Mesothelial cell of epicardium (in vitro differentiated cells): Measurements from ENCODE around the gene SLC3A2. TPM values are rescaled to one million over a fixed set of nuclear protein-coding genes. Genes with fewer than 3 reads are reported as not detected.

Experiments
- DNase-seq, 2 experiments: peaks; one replicate each; pipeline ENCODE4 v3.0.0; 2021; ENCODE audit warnings: low spot score in 2 of 2; ENCODE audit not compliant: unreplicated experiment in 2 of 2
- H3K27ac Mint-ChIP-seq: 2 replicates; pipeline ENCODE4 v1.8.0; 2021; ENCODE audit warnings: mixed read lengths
- H3K27me3 Mint-ChIP-seq: 2 replicates; pipeline ENCODE4 v1.8.0; 2021; ENCODE audit warnings: low read depth, mixed read lengths
- H3K36me3 Mint-ChIP-seq: 2 replicates; pipeline ENCODE4 v1.8.0; 2021; ENCODE audit warnings: mixed read lengths
- H3K4me1 Mint-ChIP-seq: 2 replicates; pipeline ENCODE4 v1.8.0; 2021; ENCODE audit warnings: mixed read lengths
- H3K4me3 Mint-ChIP-seq: 2 replicates; pipeline ENCODE4 v1.8.0; 2021; ENCODE audit warnings: mild to moderate bottlenecking, moderate library complexity, mixed read lengths
- H3K9me3 Mint-ChIP-seq: 2 replicates; pipeline ENCODE4 v1.8.0; 2021; ENCODE audit warnings: mixed read lengths
- total RNA-seq: library from RNA; stranded (reverse); gene quantifications from 3 replicates; pipeline ENCODE4 v1.2.1, GENCODE V29; 2021
- TF ChIP-seq, protein P1 (sequence below): fragments of 200-600 bp; sonication (generic); IDR thresholded peaks from one replicate; pipeline ENCODE4 v1.5.0; 2021; ENCODE audit warnings: antibody characterized with exemption; ENCODE audit not compliant: unreplicated experiment

SLC3A2 gene
- total RNA-seq, 1 donor from 2014 or later = 208 TPM

DNA sequence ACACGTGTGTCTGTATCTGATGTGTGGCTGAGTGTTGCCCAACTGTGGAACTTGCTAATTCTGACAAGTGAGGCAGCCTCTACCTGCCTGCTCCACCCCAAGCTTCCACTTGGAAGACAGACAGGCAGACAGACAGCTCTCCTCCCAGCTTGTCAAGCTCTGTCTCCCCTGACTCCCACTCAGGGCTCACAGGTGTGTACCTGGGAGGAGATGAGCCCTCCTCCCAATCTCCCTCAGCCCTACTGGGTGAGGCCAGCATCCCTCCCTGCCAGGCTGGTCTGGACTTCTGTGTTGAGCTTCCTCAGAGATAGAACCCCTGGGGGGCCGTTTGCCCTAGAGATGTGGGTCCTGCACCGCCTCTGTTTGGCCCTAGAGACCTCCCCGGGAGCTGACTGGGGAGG, 41.5 kb downstream of the SLC3A2 start:
- H3K27ac Mint-ChIP-seq = peak overlapping the region; percentile 54
- DNase-seq = no peak
- TF ChIP-seq, protein P1, sequence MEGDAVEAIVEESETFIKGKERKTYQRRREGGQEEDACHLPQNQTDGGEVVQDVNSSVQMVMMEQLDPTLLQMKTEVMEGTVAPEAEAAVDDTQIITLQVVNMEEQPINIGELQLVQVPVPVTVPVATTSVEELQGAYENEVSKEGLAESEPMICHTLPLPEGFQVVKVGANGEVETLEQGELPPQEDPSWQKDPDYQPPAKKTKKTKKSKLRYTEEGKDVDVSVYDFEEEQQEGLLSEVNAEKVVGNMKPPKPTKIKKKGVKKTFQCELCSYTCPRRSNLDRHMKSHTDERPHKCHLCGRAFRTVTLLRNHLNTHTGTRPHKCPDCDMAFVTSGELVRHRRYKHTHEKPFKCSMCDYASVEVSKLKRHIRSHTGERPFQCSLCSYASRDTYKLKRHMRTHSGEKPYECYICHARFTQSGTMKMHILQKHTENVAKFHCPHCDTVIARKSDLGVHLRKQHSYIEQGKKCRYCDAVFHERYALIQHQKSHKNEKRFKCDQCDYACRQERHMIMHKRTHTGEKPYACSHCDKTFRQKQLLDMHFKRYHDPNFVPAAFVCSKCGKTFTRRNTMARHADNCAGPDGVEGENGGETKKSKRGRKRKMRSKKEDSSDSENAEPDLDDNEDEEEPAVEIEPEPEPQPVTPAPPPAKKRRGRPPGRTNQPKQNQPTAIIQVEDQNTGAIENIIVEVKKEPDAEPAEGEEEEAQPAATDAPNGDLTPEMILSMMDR = no peak

DNA sequence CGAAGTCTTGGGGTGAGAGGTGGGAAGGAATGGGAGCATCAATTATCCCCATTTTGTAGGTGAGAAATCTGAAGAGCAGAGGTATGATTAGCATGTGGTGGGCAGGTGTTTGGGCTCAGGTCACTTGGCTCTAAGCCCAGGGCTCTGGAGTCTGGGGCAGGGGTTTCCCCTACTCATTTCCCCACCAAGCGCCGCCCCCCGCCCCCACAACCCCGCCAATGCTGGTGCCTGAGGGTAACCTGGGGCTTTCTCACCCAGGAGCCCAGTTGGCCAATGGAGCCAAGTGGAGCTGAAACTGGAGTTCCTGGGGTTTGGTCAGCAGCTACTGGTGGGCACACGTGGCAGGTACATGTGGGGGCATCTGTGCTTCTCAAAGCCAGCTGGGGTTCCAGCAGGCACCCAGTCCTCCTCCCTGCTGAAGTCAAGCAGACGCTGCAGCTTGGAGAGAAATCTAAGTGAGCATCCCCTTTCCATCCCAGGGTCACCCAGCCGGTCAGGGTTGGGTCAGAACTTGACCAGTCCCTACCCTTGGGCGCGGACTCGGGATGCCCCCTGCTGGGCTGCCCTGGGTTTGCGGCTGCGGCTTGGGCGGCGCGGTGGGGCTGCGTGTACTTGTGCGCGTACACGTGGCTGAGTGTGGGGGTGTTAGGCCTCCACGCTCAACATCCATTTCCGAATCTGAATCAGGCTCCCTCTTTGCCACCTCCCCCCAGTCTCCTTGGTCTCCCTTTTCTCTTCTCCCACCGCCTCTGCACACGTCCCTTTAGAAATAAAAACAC, 42.1 kb downstream of the SLC3A2 start:
- Mint-ChIP-seq H3K4me1 (peaks cover 47% of the 10 kb centered on the region), H3K9me3 (no peaks in the 10 kb centered on the region), H3K4me3 (peak overlapping the region; percentile 59), H3K36me3 (no peaks in the 10 kb centered on the region), H3K27ac (no peak overlapping the region), H3K27me3 (peaks cover 58% of the 10 kb centered on the region)
- TF ChIP-seq, protein P1 = no peak
- no peak for DNase-seq

More for the DNA sequence above, 41.5 kb downstream of the SLC3A2 start:
- Mint-ChIP-seq H3K36me3 (no peaks in the 10 kb centered on the region), H3K4me3 (peak overlapping the region; percentile 53), H3K4me1 (peaks cover 42% of the 10 kb centered on the region), H3K9me3 (no peaks in the 10 kb centered on the region), H3K27me3 (peaks cover 51% of the 10 kb centered on the region)

DNA sequence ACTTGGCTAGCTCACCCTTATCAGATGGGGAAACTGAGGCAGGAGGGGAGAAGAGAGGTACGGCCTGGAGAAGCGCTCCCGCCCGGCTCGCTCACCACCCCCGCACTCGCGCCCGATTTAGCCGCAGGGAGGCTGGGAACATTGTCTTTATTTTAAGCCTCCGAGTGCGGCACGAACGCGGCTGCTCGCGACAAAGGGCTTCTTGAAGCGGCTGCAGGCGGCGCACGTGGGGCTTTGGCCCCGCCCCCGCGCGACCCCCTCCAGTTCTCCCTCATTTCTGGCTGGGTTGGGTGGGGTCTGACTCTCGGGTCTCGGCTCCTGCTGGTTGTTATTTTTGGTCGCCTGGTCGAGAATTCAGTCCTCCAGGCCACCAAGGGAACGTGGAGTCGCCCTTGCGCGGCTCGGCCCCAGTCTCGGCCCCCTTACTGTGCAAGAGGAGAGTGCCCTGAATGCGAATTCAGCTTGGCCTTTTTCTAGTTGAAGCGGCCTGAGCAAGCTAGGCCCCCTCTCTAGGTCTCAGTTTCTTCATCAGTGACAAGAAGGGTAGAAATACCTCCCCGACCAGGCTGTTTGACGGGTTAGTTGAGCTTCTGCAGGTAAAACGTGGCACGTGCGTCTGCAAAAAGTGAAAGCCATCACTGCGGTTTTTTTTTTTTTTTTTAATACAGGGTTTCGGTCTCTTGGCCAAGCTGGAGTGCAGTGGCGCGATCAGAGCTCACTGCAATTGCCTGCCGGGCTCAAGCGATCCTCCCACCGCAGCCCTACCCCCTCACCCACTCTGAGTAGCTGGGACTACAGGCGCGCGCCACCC, 43.1 kb downstream of the SLC3A2 start:
- H3K9me3 Mint-ChIP-seq = no peaks in the 10 kb centered on the region
- H3K27ac Mint-ChIP-seq = no peak overlapping the region
- H3K4me3 Mint-ChIP-seq = peak overlapping the region; percentile 59
- TF ChIP-seq, protein P1 = no peak
- H3K36me3 Mint-ChIP-seq = no peaks in the 10 kb centered on the region
- H3K4me1 Mint-ChIP-seq = peaks cover 57% of the 10 kb centered on the region
- DNase-seq = no peak
- H3K27me3 Mint-ChIP-seq = peaks cover 66% of the 10 kb centered on the region

DNA sequence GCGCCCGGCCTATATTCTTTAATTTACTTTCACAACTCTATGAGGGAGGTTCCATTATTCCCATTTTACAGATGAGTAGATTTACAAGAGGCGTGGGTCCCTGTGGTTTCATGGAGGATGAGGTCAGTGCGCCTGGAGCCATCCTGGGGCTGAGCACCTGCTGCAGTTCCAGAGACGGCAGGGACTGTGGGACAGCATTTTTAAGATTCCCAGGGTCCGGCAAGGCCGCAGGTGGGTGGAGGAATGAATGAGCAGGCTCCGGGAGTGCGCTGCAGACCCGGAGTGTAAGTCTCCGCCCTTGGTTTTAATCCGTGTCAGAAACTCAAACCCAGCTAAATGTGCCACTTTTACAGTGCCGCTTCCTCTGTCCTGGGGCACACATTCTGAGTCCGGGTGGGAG, 44.6 kb downstream of the SLC3A2 start:
- H3K4me1 Mint-ChIP-seq = peaks cover 64% of the 10 kb centered on the region
- DNase-seq = no peak
- peaks cover 71% of the 10 kb centered on the region for H3K27me3 Mint-ChIP-seq
- H3K9me3 Mint-ChIP-seq = no peaks in the 10 kb centered on the region
- H3K27ac Mint-ChIP-seq = no peak overlapping the region
- TF ChIP-seq, protein P1 = no peak
- no peaks in the 10 kb centered on the region for H3K36me3 Mint-ChIP-seq
- peak overlapping the region; percentile 55 for H3K4me3 Mint-ChIP-seq

DNA sequence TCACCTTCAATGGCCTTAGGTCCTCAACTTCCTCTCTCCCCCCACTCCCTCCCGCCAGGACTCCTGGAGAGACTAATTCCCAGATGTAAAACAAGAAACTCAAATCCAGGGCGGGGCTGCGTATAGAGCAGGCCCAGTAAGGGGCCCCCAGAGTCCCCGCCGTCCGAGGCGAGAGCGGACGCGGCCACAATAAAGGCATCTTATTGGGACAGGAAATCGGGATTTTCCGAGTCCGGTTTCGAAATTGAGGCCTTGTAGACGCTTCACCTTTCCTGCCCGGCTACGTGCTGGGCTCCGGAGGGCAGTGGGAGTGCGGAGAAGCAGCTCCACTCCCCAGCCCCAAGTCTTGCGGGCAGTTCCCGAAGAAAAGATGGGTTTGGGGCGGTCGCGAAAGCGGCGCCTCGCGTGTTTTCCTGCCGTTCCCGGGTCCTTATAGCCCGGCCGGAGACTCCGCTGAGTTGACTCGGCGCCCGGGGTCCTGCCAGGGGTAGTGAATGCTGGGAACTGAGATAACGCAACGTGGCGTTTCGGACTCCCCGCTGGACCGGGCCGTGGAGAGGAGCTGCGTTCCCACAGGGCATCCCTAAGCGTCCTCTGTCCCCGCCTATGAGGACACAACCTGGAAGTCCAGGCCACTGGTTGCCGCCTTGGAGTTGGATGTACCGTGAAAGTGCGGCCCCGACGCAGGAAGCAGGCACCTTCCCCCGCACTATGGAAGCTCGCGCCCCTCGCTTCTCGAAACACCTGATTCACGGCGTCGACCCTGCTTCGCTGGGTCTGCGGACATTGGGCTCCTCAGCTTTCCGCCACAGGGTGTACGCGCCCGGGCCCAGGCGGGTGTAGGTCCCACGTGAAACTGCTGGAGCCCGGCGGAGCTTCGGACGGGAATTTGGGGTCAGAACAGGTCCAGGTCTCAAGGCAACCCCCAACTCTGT, 45.3 kb downstream of the SLC3A2 start:
- H3K4me3 Mint-ChIP-seq = peak overlapping the region; percentile 55
- peaks cover 71% of the 10 kb centered on the region for H3K27me3 Mint-ChIP-seq
- H3K9me3 Mint-ChIP-seq = no peaks in the 10 kb centered on the region
- TF ChIP-seq, protein P1 = no peak
- H3K4me1 Mint-ChIP-seq = peaks cover 68% of the 10 kb centered on the region
- no peak for DNase-seq
- H3K27ac Mint-ChIP-seq = no peak overlapping the region
- no peaks in the 10 kb centered on the region for H3K36me3 Mint-ChIP-seq
